NCI-H1092 (cell line): ENCODE data around the gene RTN4.
"Not testable (repeated sequence)": the region's sequence is repeated elsewhere in the genome, so short reads cannot be mapped to it uniquely, and the experiment has no call there.

ENCODE experiments used
- DNase-seq: peaks from one replicate; lab custom pipeline; 2025; lab: John Stamatoyannopoulos, UW

Gene RTN4, protein sequence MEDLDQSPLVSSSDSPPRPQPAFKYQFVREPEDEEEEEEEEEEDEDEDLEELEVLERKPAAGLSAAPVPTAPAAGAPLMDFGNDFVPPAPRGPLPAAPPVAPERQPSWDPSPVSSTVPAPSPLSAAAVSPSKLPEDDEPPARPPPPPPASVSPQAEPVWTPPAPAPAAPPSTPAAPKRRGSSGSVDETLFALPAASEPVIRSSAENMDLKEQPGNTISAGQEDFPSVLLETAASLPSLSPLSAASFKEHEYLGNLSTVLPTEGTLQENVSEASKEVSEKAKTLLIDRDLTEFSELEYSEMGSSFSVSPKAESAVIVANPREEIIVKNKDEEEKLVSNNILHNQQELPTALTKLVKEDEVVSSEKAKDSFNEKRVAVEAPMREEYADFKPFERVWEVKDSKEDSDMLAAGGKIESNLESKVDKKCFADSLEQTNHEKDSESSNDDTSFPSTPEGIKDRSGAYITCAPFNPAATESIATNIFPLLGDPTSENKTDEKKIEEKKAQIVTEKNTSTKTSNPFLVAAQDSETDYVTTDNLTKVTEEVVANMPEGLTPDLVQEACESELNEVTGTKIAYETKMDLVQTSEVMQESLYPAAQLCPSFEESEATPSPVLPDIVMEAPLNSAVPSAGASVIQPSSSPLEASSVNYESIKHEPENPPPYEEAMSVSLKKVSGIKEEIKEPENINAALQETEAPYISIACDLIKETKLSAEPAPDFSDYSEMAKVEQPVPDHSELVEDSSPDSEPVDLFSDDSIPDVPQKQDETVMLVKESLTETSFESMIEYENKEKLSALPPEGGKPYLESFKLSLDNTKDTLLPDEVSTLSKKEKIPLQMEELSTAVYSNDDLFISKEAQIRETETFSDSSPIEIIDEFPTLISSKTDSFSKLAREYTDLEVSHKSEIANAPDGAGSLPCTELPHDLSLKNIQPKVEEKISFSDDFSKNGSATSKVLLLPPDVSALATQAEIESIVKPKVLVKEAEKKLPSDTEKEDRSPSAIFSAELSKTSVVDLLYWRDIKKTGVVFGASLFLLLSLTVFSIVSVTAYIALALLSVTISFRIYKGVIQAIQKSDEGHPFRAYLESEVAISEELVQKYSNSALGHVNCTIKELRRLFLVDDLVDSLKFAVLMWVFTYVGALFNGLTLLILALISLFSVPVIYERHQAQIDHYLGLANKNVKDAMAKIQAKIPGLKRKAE

DNA sequence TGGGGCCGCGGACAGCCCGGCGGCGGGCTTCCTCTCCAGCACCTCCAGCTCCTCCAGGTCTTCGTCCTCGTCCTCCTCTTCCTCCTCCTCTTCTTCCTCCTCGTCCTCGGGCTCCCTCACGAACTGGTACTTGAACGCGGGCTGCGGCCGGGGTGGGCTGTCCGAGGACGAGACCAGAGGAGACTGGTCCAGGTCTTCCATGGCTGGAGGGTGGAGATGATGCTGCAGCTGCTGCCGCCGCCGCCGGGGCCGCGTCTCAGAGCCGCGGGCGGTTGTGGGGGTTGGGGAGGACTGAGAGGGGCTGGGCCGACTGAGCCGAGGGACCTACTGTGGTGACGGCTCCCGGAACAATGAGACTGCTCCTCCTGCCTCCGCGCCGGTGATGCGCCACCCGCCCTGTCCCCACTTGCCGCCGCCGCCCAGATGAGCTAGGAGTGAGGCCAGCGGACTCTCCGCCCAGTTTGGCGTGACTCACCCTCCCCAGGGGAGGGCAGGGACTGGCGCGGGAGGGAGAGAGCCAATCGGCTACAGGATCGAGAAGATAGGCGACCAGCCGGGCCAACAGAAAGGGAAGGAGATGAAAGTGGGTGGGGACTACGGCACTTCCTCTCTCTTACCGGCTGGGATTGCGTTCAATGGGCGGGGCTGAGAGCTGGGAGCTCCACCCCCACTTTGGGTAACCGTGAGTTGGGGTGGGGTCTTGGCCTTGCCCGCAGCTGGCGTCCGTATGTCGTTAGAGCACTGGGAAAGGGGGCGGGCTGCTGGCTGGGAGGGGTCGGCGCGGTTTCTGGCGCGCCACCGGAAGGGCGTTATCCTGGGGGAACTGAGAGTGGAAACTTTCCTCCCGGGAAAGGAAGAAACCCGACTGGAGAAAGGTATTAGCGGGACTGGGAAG, at the start of gene RTN4:
Gene RTN4 (minus strand): TSS at position 352 of the 895 bp plus-strand sequence. CDS start 151 bp downstream, at position 201.
- DNase-seq = peak; percentile 96

DNA sequence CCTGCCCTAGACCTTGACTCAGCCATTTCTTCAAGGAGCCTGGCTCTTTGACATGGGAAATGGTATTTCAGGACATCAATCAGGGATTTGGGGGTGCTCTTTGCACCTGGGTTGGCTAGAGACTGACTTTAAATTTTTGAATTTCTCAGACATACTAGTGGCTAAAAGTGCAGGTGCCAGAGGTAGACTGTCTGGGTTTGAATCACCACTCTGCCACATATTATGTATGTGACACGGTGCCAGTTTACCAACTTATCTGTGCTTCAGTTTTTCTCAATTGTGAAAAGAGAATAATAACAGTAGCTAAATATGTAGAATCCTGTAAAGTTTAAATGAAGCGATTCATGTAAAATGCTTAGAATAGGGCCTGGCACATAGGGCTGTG, 49.2 kb upstream of the RTN4 start:
- no peak for DNase-seq

DNA sequence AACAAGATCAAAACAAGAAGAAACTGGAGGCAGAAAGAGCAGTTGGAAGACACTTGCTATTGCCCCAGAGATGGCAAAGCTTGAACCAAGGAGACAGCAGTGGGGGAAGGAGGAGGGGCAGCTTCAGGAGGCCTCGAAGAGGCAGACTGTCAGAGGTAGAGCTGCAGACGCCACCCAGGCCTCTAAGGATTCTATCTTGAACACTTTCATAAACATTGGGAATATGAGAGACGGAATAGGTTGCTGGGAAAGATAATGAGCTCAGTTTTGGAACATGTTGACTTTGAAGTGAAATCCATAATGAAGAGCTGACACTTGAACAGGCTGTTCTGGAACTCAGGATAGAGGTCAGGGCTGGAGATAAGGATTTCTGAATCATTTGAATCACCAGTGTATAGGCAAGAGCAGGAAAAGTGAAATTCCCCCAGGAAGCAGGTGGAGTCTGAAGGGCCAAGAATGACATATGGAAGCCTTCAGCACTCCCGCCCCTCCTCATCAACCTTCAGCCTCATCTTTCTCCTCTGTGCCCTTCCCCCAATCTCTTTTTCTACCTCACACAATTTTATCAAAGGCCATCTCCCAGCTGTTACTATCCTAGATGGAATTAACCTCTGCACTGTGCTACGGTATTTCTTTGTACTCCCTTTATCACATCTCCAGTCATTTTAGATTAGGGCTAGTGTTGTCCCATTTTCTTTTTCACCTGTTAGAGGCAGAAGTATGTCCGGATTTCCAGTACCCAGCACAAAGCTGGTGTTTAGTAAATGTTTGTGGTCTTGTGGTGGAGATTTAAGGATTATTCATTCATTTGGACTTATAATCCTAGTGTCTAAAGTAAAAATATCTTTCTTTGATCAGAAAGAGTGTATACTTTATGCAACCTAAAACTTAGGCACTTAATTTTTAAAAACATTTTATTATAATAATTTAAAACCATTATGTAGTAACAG, 47.5 kb upstream of the RTN4 start:
- DNase-seq = no peak

DNA sequence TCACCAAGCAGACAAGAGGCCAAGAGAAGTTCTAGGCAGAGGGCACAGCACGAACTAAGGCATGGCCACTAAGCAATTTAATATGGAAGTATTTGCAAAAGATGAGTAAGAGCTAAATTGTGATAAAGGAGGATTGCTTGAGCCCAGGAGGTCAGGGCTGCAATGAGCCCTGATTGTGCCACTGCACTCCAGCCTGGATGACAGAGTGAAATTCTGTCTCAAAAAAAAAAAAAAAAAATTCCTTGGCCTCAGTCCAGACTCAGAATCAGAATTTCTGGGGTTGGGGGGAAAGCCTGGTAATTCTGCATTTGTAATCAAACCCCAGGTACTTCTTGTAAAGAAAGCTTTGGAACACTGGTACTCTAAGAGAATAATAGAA, 46.8 kb upstream of the RTN4 start:
- DNase-seq = no peak

DNA sequence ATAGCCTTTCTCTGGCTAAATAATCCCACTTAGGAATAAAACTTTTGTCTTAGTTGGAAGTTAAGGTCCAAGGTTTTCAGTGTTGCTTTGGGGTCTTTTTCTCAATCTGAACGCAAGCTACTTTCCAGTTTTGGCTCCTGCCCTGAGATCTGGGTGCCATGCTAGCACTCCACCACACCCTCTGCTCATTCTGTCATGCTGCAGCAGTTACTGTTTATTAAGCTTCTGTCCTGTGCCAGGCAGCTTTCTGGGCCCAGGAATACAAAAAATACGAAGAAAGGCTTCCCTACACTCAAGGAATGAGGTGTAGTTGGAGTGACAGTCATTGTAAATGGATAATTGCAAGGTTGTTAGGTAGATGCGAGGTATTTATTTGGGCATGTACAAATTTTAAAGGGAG, 46.3 kb upstream of the RTN4 start:
- DNase-seq = no peak

DNA sequence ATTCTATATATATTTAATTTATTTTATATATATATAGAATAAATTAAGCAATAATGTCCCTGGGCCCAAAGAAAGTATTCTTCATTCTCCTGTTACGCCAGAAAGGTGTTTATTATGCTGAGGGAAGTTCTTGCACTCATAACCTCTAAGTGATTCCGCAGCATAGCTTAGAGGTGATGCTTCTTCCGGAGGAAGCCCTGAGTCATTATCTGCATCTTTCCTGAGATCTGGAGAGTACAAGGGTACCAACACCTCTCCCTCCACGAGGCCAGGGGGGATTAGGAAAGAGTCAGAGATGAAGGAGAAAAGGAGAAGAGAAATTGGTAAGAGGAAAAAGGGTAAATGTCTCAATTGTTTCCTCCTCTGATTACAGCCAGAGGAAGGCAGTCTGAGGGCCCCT, 43.1 kb upstream of the RTN4 start:
- no peak for DNase-seq

DNA sequence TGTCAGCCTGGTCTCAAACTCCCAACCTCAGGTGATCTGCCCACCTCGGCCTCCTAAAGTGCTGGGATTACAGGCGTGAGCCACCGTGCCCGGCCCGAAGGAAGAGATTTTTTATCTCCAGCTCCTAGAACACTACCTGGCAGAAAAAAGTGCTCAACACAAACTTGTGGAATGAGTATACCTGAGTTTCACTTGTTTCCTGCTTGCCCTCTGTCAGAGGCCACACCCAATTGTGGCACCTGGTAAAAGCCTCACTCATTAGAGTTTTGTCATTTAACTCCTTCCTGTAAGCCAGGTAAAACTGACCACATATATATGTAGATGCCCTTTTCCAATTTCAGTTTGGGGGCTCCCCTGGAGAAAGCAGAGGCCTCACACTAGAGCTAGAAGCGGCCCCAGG, 42.2 kb upstream of the RTN4 start:
- no peak for DNase-seq

DNA sequence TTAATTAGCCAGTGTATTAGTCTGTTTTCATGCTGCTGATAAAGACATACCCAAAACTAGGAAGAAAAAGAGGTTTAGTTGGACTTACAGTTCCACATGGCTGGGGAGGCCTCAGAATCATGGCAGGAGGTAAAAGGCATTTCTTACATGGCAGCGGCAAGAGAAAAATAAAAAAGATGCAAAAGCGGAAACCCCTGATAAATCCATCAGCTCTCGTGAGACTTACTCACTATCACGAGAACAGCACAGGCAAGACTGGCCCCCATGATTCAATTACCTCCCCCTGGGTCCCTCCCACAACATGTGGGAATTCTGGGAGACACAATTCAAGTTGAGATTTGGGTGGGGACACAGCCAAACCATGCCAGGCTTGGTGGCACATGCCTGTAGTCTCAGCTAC, 41.4 kb upstream of the RTN4 start:
- not testable (repeated sequence) for DNase-seq

DNA sequence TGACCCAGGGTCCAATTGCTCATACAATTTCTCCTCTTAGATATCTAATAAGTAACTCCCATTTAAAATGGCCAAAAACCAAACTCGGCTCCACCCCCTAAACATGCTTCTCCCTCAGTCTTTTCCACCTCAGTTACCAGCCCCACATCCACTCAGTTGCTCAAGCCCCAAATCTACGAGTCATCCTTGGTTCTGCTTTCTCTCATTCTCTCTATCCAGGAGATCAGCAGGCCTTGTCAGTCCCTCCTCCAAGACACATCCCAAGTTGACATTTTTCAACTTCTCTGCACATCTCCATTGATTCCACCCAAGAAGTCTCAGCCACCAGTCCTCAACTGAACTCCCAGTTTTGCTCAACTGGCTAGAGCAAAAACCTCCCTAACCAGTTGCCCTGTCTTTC, 40.5 kb upstream of the RTN4 start:
- no peak for DNase-seq

DNA sequence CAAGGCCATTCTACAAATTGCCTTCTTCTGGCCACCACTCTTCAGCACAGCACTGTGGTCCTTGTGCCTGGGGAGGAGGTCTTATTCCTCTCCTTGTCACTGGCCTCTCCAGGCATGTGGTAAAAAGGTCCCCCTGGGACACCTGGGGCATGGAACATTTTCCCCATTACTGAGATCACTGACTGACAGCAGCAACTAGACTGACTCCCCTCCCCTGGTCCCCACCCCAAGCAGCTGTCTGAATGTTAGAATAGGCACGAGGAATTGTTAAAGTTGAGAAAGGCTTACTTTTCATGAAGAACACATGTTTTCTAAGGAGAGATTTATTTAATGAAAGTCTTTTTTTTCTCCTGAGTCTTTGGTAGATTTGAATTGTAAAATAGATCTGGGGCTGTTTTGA, 39.5 kb upstream of the RTN4 start:
- DNase-seq = no peak

DNA sequence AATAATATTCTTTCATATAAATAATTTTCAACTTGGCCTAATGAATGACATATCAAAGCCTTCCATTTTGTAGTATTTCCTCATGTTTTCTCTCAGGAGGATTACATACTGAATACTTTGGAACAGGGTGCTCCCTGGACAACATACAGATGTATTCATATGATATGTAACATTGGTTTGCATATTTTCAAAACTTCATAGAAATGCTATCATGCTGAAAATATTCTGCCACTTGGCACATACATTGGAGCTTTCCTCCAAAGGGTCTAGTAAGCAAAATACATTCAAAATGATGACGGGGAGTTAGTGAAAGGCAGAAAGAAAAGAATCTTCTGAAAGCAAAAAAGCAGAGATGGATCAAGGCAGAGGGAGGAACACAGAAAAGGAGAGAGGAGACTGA, 38.1 kb upstream of the RTN4 start:
- DNase-seq = no peak

DNA sequence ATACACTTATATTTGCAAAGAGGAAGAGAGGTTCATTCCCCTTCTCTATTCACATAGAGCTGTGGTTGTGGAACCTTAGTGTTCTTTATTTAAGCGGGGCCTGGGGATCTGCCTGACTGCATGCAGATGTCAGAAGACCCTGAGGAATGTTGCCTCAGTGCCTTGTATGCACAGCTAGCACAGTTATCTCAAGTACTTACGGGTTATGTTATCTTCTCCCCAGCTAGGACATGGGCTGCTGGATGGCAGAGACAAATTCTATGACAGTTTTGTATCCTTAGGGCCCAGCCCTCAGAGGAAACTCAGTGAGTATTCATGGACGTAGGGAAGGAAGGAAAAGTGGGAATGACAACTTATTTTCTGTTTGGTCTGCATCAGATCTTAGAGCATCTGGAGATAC, 37.7 kb upstream of the RTN4 start:
- DNase-seq = no peak

DNA sequence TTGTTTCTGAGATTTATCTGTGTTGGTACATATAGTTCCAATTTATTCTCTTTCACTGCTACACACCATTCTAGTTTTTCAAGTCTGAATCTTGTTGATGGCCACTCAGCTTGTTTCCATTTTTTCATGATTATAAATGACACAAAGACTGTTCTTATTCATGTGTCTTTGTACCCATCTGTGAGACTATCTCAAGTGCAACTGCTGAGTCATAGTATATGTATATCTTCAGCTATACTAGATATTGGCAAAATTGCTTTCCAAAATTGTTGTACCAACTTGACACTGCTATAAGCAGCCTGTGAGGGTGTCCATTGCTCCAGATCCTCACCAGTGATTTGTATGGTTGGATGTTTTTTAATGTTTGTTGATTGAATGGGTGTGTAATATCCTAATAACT, 37.2 kb upstream of the RTN4 start:
- no peak for DNase-seq

DNA sequence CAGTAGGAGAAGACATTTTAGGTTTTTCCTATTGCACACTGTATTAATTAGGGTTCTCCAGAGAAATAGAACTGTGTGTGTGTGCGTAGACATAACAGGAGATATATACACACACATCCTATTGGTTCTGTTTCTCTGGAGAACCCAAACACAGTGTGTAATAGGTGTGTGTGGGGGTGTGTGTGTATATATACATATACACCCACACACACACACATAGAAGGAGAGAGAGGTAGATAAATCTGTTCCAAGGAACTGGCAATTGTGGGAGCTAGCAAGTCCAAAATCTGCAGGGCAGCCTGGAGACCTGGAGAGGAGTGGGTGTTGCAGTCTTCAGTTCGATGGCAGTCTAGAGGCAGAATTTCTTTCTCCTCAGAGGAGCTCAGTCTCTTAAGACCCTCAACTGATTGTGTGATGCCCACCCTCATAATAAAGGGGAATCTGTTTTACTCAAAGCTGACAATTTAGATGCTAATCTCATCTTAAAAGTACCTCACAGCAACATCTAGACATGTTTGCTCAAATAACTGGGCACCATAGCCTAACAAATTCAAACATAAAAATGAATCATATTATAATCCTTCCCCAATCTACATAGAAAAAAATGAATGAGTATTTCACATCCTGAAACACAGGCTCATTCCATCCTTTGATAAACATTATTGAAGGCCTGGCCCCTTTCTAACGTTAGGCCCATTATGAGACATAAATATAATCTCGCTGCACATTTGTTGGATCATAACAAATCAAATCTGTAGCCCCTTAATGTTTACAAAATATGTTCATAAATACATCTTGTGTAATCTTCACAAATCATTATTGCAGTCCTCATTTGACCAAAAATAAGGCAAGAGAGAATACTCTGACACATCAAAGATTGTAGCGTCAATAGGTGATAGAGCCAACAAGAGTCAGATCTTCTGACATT, 35.1 kb upstream of the RTN4 start:
- no peak for DNase-seq

DNA sequence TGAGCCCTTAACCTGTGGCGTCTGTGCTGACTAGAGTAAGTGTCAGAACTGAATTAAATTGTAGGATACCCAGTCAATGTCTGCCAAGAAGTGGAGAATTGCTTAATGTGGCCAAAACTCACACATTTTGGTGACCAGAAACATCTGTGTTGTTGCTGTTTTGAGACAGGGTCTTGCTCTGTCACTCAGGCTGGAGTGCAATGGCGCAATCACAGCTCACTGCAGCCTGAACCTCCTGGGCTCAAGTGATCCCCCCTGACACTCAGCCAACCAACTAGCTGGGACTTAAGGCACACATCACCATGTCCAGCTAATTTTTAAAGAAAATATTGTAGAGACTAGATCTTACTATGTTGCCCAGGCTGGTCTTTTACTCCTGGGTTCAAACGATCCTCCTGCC, 34.4 kb upstream of the RTN4 start:
- DNase-seq = no peak

DNA sequence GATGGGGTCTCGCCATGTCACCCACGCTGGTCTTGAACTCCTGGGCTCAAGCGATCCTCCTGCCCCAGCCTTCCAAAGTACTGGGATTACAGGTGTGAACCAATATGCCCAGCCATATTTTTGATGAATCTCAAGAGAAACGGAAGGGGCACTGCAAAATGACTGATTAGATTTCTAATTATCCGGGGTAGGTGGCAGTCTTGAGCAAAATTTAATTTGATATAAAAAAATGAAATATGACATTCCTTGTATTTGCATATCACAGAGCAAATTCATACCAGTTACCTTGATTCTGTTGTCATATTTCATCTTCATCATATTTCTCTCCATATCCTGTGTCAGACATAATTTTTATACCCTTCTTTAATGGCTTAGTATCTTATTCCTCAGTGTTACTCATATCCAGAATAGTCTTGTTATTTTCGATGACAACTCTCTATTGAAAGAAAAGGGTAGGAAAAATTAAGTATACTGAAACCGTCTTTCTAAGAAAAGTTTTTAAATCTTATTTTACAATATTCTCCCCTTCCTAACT, 30.0 kb upstream of the RTN4 start:
- no peak for DNase-seq

DNA sequence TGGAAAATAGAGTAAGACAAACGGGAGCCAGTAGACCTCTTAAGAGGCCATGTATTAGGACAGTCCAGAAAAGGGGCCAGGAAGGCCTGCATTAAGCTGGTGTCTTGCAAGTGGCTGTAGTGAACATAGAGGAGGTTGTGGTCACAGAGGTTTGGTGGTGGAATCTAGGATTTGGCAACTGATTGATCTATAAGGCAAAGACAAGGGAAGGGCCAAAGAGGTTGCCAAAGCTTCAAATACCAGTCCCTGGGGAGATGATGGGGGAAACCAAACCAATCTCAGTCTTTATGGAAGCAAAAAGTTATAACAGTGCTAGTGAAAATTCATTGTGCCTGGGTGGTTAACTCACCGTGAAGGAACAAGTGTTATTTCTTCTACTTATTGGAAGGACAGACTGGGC, 28.7 kb upstream of the RTN4 start:
- DNase-seq = no peak

DNA sequence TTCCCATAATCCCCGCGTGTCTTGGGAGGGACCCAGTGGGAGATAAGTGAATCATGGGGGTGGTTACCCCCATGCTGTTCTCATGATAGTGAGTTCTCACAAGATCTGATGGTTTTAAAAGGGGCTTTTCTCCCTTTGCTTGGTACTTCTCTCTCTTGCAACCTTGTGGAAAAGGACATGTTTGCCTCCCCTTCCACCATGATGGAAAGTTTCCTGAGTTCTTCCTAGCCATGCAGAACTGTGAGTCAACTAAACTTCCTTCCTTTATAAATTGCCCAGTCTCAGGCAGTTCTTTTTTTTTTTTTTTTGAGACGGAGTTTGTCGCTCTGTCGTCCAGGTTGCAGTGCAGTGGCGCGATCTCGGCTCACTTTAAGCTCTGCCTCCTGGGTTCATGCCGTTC, 26.5 kb upstream of the RTN4 start:
- DNase-seq = no peak

DNA sequence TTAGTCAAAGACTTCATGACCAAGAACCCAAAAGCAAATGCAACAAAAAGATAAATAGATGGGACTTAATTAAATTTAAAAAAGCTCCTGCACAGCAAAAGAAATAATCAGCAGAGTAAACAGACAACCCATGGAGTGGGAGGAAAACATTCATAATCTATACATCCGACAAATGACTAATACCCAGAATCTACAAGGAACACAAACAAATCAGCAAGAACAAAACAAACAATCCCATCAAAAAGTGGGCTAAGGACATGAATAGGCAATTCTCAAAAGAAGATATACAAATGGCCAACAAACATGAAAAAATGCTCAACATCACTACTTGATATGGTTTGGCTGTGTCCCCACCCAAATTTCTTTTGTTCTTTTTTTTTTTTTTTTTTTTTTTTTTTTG, 25.8 kb upstream of the RTN4 start:
- DNase-seq = not testable (repeated sequence)
